Measurements from ENCODE around the gene LEMD3. TPM values are rescaled to one million over a fixed set of nuclear protein-coding genes. Genes with fewer than 3 reads are reported as not detected.

LEMD3 gene
- total RNA-seq, 1 experiment from 2014 or later, result 30.7 TPM

DNA sequence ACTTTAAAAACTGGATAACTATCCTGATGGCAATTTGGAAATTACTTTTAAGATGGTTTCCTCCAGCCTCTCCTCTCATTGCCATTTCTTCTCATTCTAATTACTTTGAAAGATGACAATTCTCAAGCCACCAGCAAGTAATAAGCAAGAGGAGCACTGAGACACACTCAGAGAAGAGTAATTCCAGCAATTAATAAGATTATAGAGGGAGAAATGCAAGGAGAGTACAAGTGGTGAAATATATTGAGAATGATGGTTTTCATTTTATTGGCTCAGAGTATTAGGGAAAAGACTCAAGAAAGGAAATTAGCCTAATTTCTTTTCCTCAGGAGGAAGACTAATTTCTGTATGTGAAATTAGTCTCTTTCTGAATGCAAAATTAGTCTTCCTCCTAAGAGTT, 88.6 kb downstream of the LEMD3 start:
- Histone ChIP-seq H3K4me1 (replicated peaks) (no peaks in the 10 kb centered on the region), H3K27ac (no peak overlapping the region), H3K4me3 (no peak overlapping the region), H3K27me3 (replicated peaks) (no peaks in the 10 kb centered on the region), H3K9me3 (replicated peaks) (no peaks in the 10 kb centered on the region), H3K36me3 (no peaks in the 10 kb centered on the region)
- DNase-seq (ENCODE audit: low read depth in 1 of 2, low spot score in 2 of 2), result no peak

DNA sequence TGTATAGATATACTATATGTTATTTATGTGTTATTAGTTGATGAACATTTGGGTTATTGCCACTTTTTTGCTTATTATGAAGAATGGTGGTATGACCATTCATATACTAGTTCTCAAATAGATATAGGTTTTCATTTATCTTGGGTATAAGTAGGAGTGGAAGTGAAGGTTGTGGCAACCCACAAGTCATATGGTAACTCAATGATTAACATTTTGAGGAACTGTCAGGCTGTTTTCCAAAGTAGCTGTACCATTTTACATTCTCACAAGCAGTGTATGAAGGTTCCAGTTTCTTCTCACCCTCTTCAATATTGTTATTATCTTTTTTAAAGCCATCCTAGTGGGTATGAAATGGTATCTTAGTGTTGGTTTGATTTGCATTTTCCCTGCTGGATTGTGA, 90.1 kb downstream of the LEMD3 start:
- H3K27me3 ChIP-seq (replicated peaks), result no peaks in the 10 kb centered on the region
- H3K36me3 ChIP-seq, result no peaks in the 10 kb centered on the region
- H3K27ac ChIP-seq, result no peak overlapping the region
- no peak for DNase-seq (ENCODE audit: low read depth in 1 of 2, low spot score in 2 of 2)
- no peak overlapping the region for H3K4me3 ChIP-seq
- H3K9me3 ChIP-seq (replicated peaks), result no peaks in the 10 kb centered on the region
- no peaks in the 10 kb centered on the region for H3K4me1 ChIP-seq (replicated peaks)

DNA sequence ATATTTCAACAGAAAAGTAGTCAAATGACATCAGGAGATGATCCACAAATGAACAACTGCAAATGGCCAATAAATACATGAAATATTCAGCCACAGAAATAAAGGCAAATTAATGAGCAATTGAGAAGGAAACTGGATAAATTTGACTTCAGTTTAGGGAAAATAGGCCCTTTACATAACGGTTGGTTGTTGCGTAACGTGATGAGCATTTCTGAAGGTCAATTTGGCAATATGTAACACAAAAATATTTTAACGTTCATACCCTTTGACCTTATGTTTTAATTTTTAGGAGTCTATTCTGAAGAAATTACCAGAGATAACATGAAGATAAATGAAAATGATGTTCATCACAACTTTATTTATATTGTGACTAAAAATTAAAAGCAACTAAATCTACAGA, 94.4 kb downstream of the LEMD3 start:
- H3K27ac ChIP-seq, result no peak overlapping the region
- no peaks in the 10 kb centered on the region for H3K4me1 ChIP-seq (replicated peaks)
- H3K9me3 ChIP-seq (replicated peaks), result no peaks in the 10 kb centered on the region
- H3K27me3 ChIP-seq (replicated peaks), result no peaks in the 10 kb centered on the region
- H3K4me3 ChIP-seq, result no peak overlapping the region
- DNase-seq (ENCODE audit: low read depth in 1 of 2, low spot score in 2 of 2), result no peak
- no peaks in the 10 kb centered on the region for H3K36me3 ChIP-seq

DNA sequence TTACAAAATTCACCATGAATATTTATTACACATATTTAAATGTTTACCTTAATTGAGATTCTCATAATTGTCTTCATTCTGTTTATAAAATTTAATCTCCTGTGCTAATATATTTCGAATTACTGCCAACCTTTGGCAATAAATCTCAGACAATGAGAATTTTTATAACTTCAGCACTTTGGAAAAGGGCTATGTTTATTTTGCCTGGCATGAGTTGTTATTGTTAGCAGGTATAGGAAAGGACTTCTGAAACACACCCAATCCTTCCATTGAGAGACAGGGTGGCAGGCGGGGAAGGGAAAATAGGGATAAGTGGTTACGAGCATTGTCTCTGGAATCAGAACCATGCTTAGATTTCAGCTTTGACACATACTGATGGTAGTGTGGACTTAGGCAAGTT, 97.0 kb downstream of the LEMD3 start:
- no peaks in the 10 kb centered on the region for H3K4me1 ChIP-seq (replicated peaks)

DNA sequence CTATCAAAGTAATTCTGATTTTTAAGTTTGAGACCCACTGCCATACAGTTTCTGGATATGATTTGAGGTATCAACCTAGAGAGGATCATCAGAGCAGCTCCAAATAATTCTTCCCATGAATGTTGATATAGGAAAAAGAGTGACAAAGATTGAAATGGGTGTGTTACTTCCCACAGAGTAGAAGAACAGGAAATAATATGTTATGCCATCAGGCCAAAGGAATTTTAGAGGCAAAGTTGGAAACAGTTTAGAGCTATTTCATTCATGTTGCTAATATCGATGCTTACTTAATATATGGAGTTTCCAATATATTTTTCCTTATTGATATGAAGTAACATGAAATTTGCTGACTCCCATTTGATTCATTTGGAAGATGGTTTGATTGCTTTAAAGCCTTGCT, 100.2 kb downstream of the LEMD3 start:
- Histone ChIP-seq H3K4me1 (replicated peaks) (no peaks in the 10 kb centered on the region), H3K27ac (no peak overlapping the region), H3K9me3 (replicated peaks) (no peaks in the 10 kb centered on the region), H3K4me3 (no peak overlapping the region), H3K36me3 (no peaks in the 10 kb centered on the region), H3K27me3 (replicated peaks) (no peaks in the 10 kb centered on the region)
- DNase-seq (ENCODE audit: low read depth in 1 of 2, low spot score in 2 of 2), result no peak

More for the DNA sequence above, 97.0 kb downstream of the LEMD3 start:
- Histone ChIP-seq H3K4me3 (no peak overlapping the region), H3K27me3 (replicated peaks) (no peaks in the 10 kb centered on the region), H3K36me3 (no peaks in the 10 kb centered on the region), H3K9me3 (replicated peaks) (no peaks in the 10 kb centered on the region), H3K27ac (no peak overlapping the region)
- DNase-seq (ENCODE audit: low read depth in 1 of 2, low spot score in 2 of 2), result no peak

DNA sequence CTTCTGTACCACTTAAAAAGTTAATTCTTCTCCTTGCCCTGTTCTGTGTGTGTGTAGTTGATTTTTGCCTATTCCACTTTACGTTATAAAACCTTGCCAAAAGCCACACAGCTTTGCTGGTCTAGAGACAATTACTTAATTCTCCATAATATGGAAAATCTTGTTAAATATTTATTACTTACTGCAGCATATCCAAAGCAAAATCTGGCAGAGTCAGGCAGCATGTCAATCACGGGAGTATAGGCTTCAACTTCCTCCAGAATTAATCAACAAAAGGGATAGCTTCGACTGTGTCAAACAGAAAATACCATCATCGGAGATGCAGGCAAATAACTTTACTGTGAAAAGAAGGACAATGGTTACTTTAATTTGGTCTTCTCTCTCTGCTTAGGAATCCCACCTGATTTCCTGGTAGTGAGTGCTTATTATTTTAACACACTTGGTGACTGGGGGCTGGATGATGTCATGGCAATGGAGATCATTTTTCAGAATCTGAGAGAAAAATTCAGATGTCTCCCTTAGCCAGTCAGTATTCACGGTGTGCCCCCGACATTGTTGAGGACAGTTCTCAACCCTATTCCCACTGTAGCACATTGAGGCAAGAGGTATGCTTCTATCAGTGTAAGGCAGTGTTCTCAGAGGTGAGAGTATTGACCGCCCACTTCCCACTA, 105.4 kb downstream of the LEMD3 start:
- Histone ChIP-seq H3K27ac (no peak overlapping the region), H3K27me3 (replicated peaks) (no peaks in the 10 kb centered on the region), H3K36me3 (peaks cover 9% of the 10 kb centered on the region), H3K9me3 (replicated peaks) (no peaks in the 10 kb centered on the region), H3K4me1 (replicated peaks) (peaks cover 8% of the 10 kb centered on the region), H3K4me3 (no peak overlapping the region)
- DNase-seq (ENCODE audit: low read depth in 1 of 2, low spot score in 2 of 2), result no peak

DNA sequence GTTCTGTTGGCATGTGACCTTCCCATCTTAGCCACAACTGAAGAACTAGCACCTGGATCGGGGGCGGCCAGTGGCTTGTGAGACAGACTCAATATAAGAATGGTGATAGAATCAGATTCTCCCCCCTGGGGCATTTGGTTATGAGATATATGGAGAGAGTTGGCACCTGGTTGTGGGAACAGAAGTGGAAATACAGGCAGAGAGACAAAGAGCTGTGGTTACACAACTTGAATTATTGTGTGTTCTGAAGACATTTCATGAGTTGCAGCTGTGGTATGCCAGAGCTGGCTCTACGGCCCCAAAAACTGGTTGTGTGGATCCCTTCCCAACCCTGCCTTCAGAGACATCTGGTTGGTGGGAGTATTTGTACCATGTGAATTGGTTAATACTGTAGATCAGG, 106.2 kb downstream of the LEMD3 start:
- Histone ChIP-seq H3K36me3 (peaks cover 9% of the 10 kb centered on the region), H3K9me3 (replicated peaks) (no peaks in the 10 kb centered on the region), H3K27me3 (replicated peaks) (no peaks in the 10 kb centered on the region), H3K4me1 (replicated peaks) (peaks cover 12% of the 10 kb centered on the region), H3K27ac (no peak overlapping the region), H3K4me3 (no peak overlapping the region)
- DNase-seq (ENCODE audit: low read depth in 1 of 2, low spot score in 2 of 2), result no peak

DNA sequence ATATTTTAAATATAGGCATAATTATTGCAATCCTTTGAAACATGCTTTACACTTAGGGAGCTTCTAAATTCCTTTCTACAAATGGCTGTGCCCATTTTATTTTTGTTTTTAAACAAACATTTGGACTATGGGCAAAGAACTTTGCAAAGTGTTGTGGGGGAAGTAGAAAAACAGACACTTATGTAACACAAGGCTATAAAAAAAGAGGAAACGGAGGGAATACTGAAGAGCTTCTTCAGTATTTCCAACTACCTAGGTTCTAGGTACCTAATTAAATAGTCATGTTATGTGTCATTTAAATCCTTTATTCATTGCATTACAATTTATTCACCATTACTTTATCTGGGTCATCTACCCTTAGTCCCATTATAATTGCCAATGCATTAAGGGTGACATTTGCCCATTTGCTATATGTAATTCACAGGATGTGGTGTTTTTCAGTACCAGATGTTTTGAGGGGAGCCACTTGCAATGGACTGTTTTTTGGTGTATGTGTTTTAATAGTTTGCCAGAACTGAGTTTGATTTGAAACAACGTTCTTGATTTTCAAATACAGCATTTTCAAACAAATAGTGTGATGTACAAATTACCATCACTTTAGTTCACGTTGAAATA, 107.6 kb downstream of the LEMD3 start:
- H3K4me1 ChIP-seq (replicated peaks), result peaks cover 20% of the 10 kb centered on the region
- no peaks in the 10 kb centered on the region for H3K27me3 ChIP-seq (replicated peaks)
- no peaks in the 10 kb centered on the region for H3K9me3 ChIP-seq (replicated peaks)
- no peak for DNase-seq (ENCODE audit: low read depth in 1 of 2, low spot score in 2 of 2)
- H3K4me3 ChIP-seq, result no peak overlapping the region
- H3K36me3 ChIP-seq, result peaks cover 14% of the 10 kb centered on the region
- H3K27ac ChIP-seq, result no peak overlapping the region

DNA sequence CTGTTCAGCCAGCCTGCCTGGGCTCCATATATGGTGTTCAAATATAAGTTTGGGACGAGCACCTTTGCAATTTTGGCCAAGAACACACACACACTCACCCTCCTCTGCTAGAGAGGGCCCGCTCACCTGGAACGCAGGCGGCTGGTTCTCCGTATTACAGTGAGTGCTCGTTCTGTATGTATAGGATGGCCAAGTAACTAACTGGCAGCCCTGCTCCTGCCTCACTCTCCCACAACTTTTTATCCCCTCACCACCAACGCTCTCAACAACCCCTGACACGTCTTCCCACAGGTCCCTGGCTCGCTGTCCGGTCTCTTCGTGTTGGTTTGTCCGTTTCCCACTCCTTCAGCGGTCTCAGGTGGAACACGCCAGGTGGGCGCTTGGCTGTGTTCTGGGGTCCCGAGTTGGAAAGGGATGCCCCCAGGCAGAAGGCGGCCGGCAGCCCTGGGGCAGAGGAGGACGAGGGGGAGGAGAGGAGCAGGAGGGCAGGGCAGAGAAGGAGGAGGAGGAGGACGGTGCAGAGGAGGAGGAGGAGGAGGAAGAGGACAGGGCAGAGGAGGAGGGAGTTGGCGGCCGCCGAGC, 108.7 kb downstream of the LEMD3 start:
- H3K36me3 ChIP-seq, result peaks cover 14% of the 10 kb centered on the region
- H3K27me3 ChIP-seq (replicated peaks), result no peaks in the 10 kb centered on the region
- peak overlapping the region; percentile 82 for H3K27ac ChIP-seq
- H3K9me3 ChIP-seq (replicated peaks), result no peaks in the 10 kb centered on the region
- H3K4me1 ChIP-seq (replicated peaks), result peaks cover 20% of the 10 kb centered on the region
- H3K4me3 ChIP-seq, result peak overlapping the region; percentile 87
- DNase-seq (ENCODE audit: low read depth in 1 of 2, low spot score in 2 of 2), result no peak

DNA sequence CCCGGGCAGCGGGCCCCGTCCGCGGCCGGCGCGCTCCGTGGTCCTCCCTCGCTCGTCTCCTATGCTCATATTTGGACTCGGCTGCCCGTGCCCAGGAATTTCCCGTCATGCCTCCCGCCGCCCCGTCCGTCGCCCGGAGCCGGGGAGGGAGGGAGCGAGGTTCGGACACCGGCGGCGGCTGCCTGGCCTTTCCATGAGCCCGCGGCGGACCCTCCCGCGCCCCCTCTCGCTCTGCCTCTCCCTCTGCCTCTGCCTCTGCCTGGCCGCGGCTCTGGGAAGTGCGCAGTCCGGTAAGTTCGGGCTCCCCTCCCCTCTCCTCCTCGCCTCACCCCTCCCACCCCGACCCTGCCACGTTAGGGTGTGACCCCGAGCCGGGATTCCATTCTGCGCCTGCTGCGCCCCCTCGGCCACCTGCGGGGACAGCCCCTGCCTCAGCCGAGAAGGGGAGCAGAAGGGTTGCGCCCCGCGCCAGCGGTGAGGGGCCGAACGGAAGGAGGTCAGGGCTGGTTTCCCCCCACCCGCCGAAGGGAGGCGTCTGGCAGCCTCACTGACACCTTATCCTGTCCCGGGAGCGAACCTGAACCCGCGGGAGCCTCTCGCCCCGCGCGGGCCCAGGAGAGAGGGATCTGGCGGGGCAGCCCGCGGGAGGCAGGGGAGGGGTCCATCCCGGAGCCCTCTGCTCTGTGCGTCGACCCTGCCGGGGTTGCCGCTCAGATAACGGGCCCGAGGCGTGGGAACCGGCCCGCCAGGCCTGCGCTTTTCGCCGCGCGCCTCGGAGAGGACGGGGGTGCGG, 109.4 kb downstream of the LEMD3 start, which contains the start of gene MSRB3:
Gene MSRB3 (plus strand): TSS at position 108 of the 793 bp plus-strand sequence. CDS start 29,897 bp downstream, outside the sequence.
- peak within 1 kb of the TSS; percentile 87 for H3K4me3 ChIP-seq

DNA sequence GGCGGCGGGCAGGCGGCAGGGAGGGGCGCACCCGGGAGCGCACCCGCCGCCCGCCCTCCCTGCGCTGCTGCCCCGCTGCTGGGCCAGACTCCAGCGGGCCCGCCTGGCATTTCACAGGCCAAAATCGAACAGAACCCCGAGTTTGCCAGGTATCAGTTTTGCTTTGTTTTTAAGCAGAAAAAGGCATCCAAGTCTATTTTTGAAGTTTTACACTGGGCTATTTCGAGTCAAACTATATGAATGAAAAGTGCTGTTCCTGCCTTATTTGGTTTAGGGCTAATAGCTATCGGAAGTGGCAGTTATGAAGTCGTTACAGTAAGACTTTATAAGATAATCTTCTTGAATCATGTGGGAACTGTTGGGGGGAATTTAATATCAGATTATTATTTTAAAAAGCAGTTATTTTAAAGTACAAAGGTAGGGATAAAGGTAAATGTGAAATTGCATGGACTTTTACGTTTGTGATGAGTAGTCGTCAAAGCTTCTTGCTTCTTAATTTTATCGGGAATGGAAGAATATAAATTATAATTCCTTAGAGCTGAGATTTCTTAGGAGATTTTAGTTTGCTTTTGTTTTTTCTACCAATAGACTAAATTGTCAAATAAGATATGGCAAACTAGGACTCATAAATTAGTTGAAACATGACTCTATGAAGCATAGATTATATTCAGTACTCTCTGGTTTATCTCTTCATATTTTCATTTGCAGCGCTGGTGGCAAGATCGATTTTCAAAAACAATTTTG, 110.2 kb downstream of the LEMD3 start:
- Histone ChIP-seq H3K4me3 (peak overlapping the region; percentile 87), H3K27ac (peak overlapping the region; percentile 82), H3K4me1 (replicated peaks) (peaks cover 20% of the 10 kb centered on the region), H3K9me3 (replicated peaks) (no peaks in the 10 kb centered on the region), H3K27me3 (replicated peaks) (no peaks in the 10 kb centered on the region), H3K36me3 (peaks cover 24% of the 10 kb centered on the region)
- DNase-seq (ENCODE audit: low read depth in 1 of 2, low spot score in 2 of 2), result no peak

More for the DNA sequence above, 109.4 kb downstream of the LEMD3 start, which contains the start of gene MSRB3:
- H3K27me3 ChIP-seq (replicated peaks), result no peaks in the 10 kb centered on the region
- peaks cover 18% of the 10 kb centered on the region for H3K36me3 ChIP-seq
- H3K27ac ChIP-seq, result peak within 1 kb of the TSS; percentile 82
- peak; percentile 79 to 83 for DNase-seq (ENCODE audit: low read depth in 1 of 2, low spot score in 2 of 2)
- peaks cover 20% of the 10 kb centered on the region for H3K4me1 ChIP-seq (replicated peaks)
- H3K9me3 ChIP-seq (replicated peaks), result no peaks in the 10 kb centered on the region

DNA sequence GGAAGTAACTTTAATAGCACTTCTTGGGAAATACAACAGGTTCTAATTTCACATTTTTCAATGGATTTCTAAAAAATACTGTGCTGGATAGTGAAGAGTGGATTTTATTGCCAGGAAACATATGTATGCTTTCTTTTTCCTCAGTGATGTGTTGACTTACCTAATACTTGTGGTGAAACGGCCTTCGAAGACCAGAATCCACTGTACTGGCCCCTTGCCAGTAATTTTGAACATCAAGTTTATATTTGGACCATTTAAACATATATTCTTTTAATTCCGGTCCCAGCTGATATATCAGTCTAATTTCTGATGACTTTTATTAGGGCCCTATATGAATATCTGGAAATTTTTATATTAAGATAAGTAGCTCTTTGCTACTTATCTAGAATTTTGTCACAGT, 110.9 kb downstream of the LEMD3 start:
- Histone ChIP-seq H3K9me3 (replicated peaks) (no peaks in the 10 kb centered on the region), H3K4me1 (replicated peaks) (peaks cover 20% of the 10 kb centered on the region), H3K36me3 (peaks cover 32% of the 10 kb centered on the region), H3K27ac (0 out of 2 replicates have a peak overlapping the region, but pooled peaks have one; percentile 82), H3K27me3 (replicated peaks) (no peaks in the 10 kb centered on the region), H3K4me3 (peak overlapping the region; percentile 87)
- DNase-seq (ENCODE audit: low read depth in 1 of 2, low spot score in 2 of 2), result no peak

DNA sequence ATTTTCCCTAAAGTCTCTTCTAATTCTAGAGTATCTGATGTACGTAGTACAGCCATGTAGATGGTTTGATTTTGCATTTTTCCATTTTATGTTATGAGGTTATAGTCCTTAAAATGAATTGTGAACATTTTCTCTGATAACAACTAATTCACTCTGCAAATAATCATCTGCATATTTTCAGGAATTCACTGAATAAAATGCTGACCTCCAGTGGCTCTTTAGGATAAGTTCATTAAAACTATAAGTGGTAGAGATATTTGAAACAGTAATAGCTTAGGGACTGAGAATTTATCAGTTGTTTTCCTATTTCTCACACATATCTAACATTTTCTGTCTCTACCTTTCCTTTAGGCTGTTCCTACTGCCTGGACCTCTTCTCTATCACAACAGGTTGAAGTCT, 113.5 kb downstream of the LEMD3 start:
- Histone ChIP-seq H3K9me3 (replicated peaks) (no peaks in the 10 kb centered on the region), H3K36me3 (peaks cover 34% of the 10 kb centered on the region), H3K27ac (no peak overlapping the region), H3K27me3 (replicated peaks) (no peaks in the 10 kb centered on the region), H3K4me1 (replicated peaks) (peaks cover 19% of the 10 kb centered on the region), H3K4me3 (no peak overlapping the region)
- no peak for DNase-seq (ENCODE audit: low read depth in 1 of 2, low spot score in 2 of 2)
